K562 (cell line): ENCODE results near the gene SLC29A2. TPM values are rescaled to one million over a fixed set of nuclear protein-coding genes. Genes with fewer than 3 reads are reported as not detected.
A peak's percentile ranks its signal among the peaks of the same experiment; 100 is the strongest.

Source experiments
- CBX1 ChIP-seq: sonication (generic); IDR thresholded peaks from 2 replicates; pipeline ENCODE4 v1.6.1; 2016; ENCODE audit warnings: antibody characterized with exemption, low read depth, mild to moderate bottlenecking
- CTCFL ChIP-seq: IDR thresholded peaks from 2 replicates; pipeline ENCODE4 v1.6.1; 2011; ENCODE audit warnings: borderline replicate concordance, low read depth, mild to moderate bottlenecking, moderate library complexity, low read length; ENCODE audit not compliant: insufficient read depth, poor library complexity, severe bottlenecking
- ETS1 ChIP-seq: conservative IDR thresholded peaks from 2 replicates; pipeline ENCODE4 v1.6.1; 2011; ENCODE audit warnings: low read depth, mild to moderate bottlenecking, low read length; ENCODE audit not compliant: control insufficient read depth
- KDM5B ChIP-seq: fragments of 200-600 bp; sonication (generic); IDR thresholded peaks from 2 replicates; pipeline ENCODE4 v1.6.1; 2012; ENCODE audit warnings: low read depth, mild to moderate bottlenecking, moderate library complexity, low read length, control low read depth, inconsistent platforms; ENCODE audit not compliant: insufficient replicate concordance
- PHB ChIP-seq: fragments of 250-450 bp; sonication (Bioruptor Pico); IDR thresholded peaks from 2 replicates; pipeline ENCODE4 v1.5.0; 2021
- SIN3A ChIP-seq, 2 experiments: fragments of 150-350 bp in 1 of 2; IDR thresholded peaks; 2 replicates each; pipeline ENCODE4 v1.6.1; 2011 to 2016; ENCODE audit warnings: borderline replicate concordance in 2 of 2, low read depth in 2 of 2, low read length in 2 of 2, mild to moderate bottlenecking in 2 of 2, moderate library complexity in 2 of 2; ENCODE audit not compliant: control insufficient read depth in 1 of 2
- SMARCB1 ChIP-seq: IDR thresholded peaks from 2 replicates; pipeline ENCODE4 v1.6.1; 2011; ENCODE audit warnings: improper control_type of control experiment, low read depth; ENCODE audit not compliant: insufficient read length
- TRIM28 ChIP-seq: fragments of 450-650 bp; IDR thresholded peaks from 2 replicates; pipeline ENCODE4 v1.6.1; 2017
- ZBTB1 ChIP-seq: sonication (generic); formaldehyde crosslinking; IDR thresholded peaks from 2 replicates; pipeline ENCODE4 v1.8.1; 2023; ENCODE audit warnings: missing genetic modification reagents, low read depth, mild to moderate bottlenecking, borderline replicate concordance
- ZNF311 ChIP-seq: fragments of 250-450 bp; sonication (Bioruptor Pico); IDR thresholded peaks from 2 replicates; pipeline ENCODE4 v1.4.0; 2020; ENCODE audit warnings: mild to moderate bottlenecking, moderate library complexity
- ZNF512 ChIP-seq: IDR thresholded peaks from 2 replicates; pipeline ENCODE4 v1.6.1; 2016; ENCODE audit warnings: missing genetic modification characterization, missing compliant biosample characterization
- polyA plus RNA-seq, 8 experiments: library from polyadenylated mRNA; depleted of rRNA in 4 of 8; stranded (reverse) in 5 of 8; unstranded in 3 of 8; fragments of >200 nt; fragmentation: Nextera tagmentation in 2 of 8; fragmentation: Illumina TruSeq in 1 of 8; extraction: Ambion mirVana in 2 of 8; extraction: Trizol in 1 of 8; gene quantifications; 2 replicates each; pipeline versions ENCODE4 v1.2.1 to v1.2.3, GENCODE V29; 2011 to 2014; ENCODE audit warnings: inconsistent platforms in 1 of 8, missing spikeins in 1 of 8
- total RNA-seq, 7 experiments: library from RNA; depleted of rRNA in 6 of 7; stranded (reverse); fragments of >200 nt in 6 of 7; fragmentation: Illumina TruSeq in 2 of 7; extraction: Trizol in 2 of 7; gene quantifications; 2 replicates each; pipeline versions ENCODE4 v1.2.1 to v1.2.3, GENCODE V29; 2011 to 2021; ENCODE audit warnings: low replicate concordance in 1 of 7

The SLC29A2 gene
- total and polyA plus RNA-seq, 9 of the 15 experiments (the other 6 are each of a cell fraction or from before 2014, with no cell fraction given): 2.4 to 48.6 (median 14.2) TPM

GRCh38 chr11:66362481-66363147, 8.9 kb downstream of the SLC29A2 start (continued):
- TF ChIP-seq ZNF512 (tag) (no peak), ZBTB1 (no peak), KDM5B (peak; percentile 5), PHB (no peak), SIN3A (IDR thresholded peaks at IDR 0.05; ENCODE audit: borderline replicate concordance in 2 of 2, control insufficient read depth in 1 of 2, low read depth in 2 of 2, low read length in 2 of 2) (no peak), ETS1 (no peak), TRIM28 (no peak), ZNF311 (CRISPR knock-in tag) (no peak), SMARCB1 (no peak), CBX1 (0 out of 2 replicates have a peak, but pooled peaks have one; percentile 3), CTCFL (no peak)
